ENCODE data around the gene ZC3H18.

The ZC3H18 gene

GRCh38 chr16:88626646-88627045, 56.4 kb downstream of the ZC3H18 start:
- TF ChIP-seq EGR1 (IDR thresholded peaks at IDR 0.05) = no peak
- TF ChIP-seq RAD21 (IDR thresholded peaks at IDR 0.05; ENCODE audit: low read depth) = no peak

GRCh38 chr16:88627531-88628411, 57.6 kb downstream of the ZC3H18 start:
- TF ChIP-seq ZBTB7A (IDR thresholded peaks at IDR 0.05; ENCODE audit: low read depth) (no peak), RAD21 (IDR thresholded peaks at IDR 0.05; ENCODE audit: low read depth) (no peak), YY1 (IDR thresholded peaks at IDR 0.05; ENCODE audit: low read depth) (no peak)

- TF ChIP-seq TEAD4 (IDR thresholded peaks at IDR 0.05) (no peak), USF1 (IDR thresholded peaks at IDR 0.05) (no peak), TCF12 (IDR thresholded peaks at IDR 0.05; ENCODE audit: low read depth) (no peak), FOXM1 (IDR thresholded peaks at IDR 0.05; ENCODE audit: borderline replicate concordance, low read depth) (no peak), REST (IDR thresholded peaks at IDR 0.05; ENCODE audit: low read depth) (no peak), ZBTB7A (IDR thresholded peaks at IDR 0.05; ENCODE audit: low read depth) (no peak), YY1 (IDR thresholded peaks at IDR 0.05; ENCODE audit: low read depth) (no peak), MAX (IDR thresholded peaks at IDR 0.05) (no peak), TAF1 (IDR thresholded peaks at IDR 0.05; ENCODE audit: low read depth) (no peak), CEBPB (IDR thresholded peaks at IDR 0.05) (no peak)
Measured at GRCh38 chr16:88628512-88628974, 58.3 kb downstream of the ZC3H18 start.

GRCh38 chr16:88629835-88630234, 59.6 kb downstream of the ZC3H18 start:
- TF ChIP-seq USF1 (IDR thresholded peaks at IDR 0.05) (no peak), RAD21 (IDR thresholded peaks at IDR 0.05; ENCODE audit: low read depth) (no peak), YY1 (IDR thresholded peaks at IDR 0.05; ENCODE audit: low read depth) (no peak), FOXM1 (IDR thresholded peaks at IDR 0.05; ENCODE audit: borderline replicate concordance, low read depth) (no peak), EGR1 (IDR thresholded peaks at IDR 0.05) (no peak)

GRCh38 chr16:88630433-88630832, 60.2 kb downstream of the ZC3H18 start:
- TF ChIP-seq EP300 (IDR thresholded peaks at IDR 0.05; ENCODE audit: borderline replicate concordance) (no peak), CEBPB (IDR thresholded peaks at IDR 0.05) (no peak), MAX (IDR thresholded peaks at IDR 0.05) (no peak), TAF1 (IDR thresholded peaks at IDR 0.05; ENCODE audit: low read depth) (no peak), FOXM1 (IDR thresholded peaks at IDR 0.05; ENCODE audit: borderline replicate concordance, low read depth) (no peak), TEAD4 (IDR thresholded peaks at IDR 0.05) (no peak), ZBTB7A (IDR thresholded peaks at IDR 0.05; ENCODE audit: low read depth) (no peak), NFIC (IDR thresholded peaks at IDR 0.05) (no peak), EGR1 (IDR thresholded peaks at IDR 0.05) (no peak), REST (IDR thresholded peaks at IDR 0.05; ENCODE audit: low read depth) (no peak), USF1 (IDR thresholded peaks at IDR 0.05) (no peak), CREB1 (IDR thresholded peaks at IDR 0.05; ENCODE audit: low read depth) (no peak), TCF12 (IDR thresholded peaks at IDR 0.05; ENCODE audit: low read depth) (no peak)

- no peak for TF ChIP-seq FOXM1 (IDR thresholded peaks at IDR 0.05; ENCODE audit: borderline replicate concordance, low read depth)
Measured at GRCh38 chr16:88630941-88631340, 60.7 kb downstream of the ZC3H18 start.
